GM23338 (cell line): ENCODE measurements around the gene XDH. TPM values are rescaled to one million over a fixed set of nuclear protein-coding genes. Genes with fewer than 3 reads are reported as not detected.
A peak's percentile ranks its signal among the peaks of the same experiment; 100 is the strongest.

Source experiments
- ATAC-seq: fragments of 200-7000 bp; cut with Tn5 transposase; 3 replicates; pipeline ENCODE4 v1.9.1; 2020
- DNase-seq: peaks from one replicate; pipeline ENCODE4 v3.0.0-alpha.2; 2015; ENCODE audit warnings: low spot score
- H2AFZ ChIP-seq: fragments of 200-600 bp; sonication (generic); 2 replicates; pipeline ENCODE4 v1.8.0; 2016; ENCODE audit warnings: antibody characterized with exemption, mild to moderate bottlenecking, moderate library complexity
- H3F3A ChIP-seq: fragments of 200-600 bp; sonication (generic); replicated peaks from 2 replicates; pipeline ENCODE4 v1.8.0; 2017; ENCODE audit warnings: antibody characterized with exemption, mixed run types, low read depth
- H3K27ac ChIP-seq: fragments of 200-600 bp; sonication (generic); 2 replicates; pipeline ENCODE4 v1.6.1; 2016; ENCODE audit warnings: low read depth
- H3K27me3 ChIP-seq: fragments of 200-600 bp; sonication (generic); 2 replicates; pipeline ENCODE4 v1.8.0; 2016; ENCODE audit warnings: mild to moderate bottlenecking, mixed run types, moderate library complexity; ENCODE audit not compliant: insufficient read depth
- H3K36me3 ChIP-seq: fragments of 200-600 bp; sonication (generic); 2 replicates; pipeline ENCODE4 v1.8.0; 2016; ENCODE audit warnings: mild to moderate bottlenecking; ENCODE audit not compliant: insufficient read depth
- H3K4me1 ChIP-seq: fragments of 200-600 bp; sonication (generic); 2 replicates; pipeline ENCODE4 v1.8.0; 2016; ENCODE audit warnings: mild to moderate bottlenecking, moderate library complexity; ENCODE audit not compliant: insufficient read depth
- H3K4me2 ChIP-seq: fragments of 200-600 bp; sonication (generic); 2 replicates; pipeline ENCODE4 v1.7.1; 2017; ENCODE audit warnings: mixed run types
- H3K4me3 ChIP-seq: fragments of 200-600 bp; sonication (generic); 2 replicates; pipeline ENCODE4 v1.6.1; 2016; ENCODE audit warnings: mixed run types
- H3K79me2 ChIP-seq: fragments of 200-600 bp; sonication (generic); replicated peaks from 2 replicates; pipeline ENCODE4 v1.8.0; 2017; ENCODE audit warnings: mild to moderate bottlenecking; ENCODE audit not compliant: insufficient read depth
- H3K9me2 ChIP-seq: fragments of 200-600 bp; sonication (generic); 2 replicates; pipeline ENCODE4 v1.8.0; 2017; ENCODE audit not compliant: insufficient read depth
- H4K20me1 ChIP-seq: fragments of 200-600 bp; sonication (generic); replicated peaks from 2 replicates; pipeline ENCODE4 v1.8.0; 2017; ENCODE audit warnings: mild to moderate bottlenecking; ENCODE audit not compliant: insufficient read depth
- H3K27ac Mint-ChIP-seq: 2 replicates; pipeline ENCODE4 v1.8.0; 2020; ENCODE audit warnings: inconsistent platforms, mild to moderate bottlenecking, moderate library complexity, mixed read lengths
- H3K27me3 Mint-ChIP-seq: 3 replicates; pipeline ENCODE4 v1.8.0; 2022; ENCODE audit warnings: low read depth, mild to moderate bottlenecking, moderate library complexity, mixed read lengths, inconsistent platforms; ENCODE audit not compliant: insufficient read depth, poor library complexity
- H3K36me3 Mint-ChIP-seq: 3 replicates; pipeline ENCODE4 v1.8.0; 2021; ENCODE audit warnings: low read depth, mild to moderate bottlenecking, inconsistent platforms, moderate library complexity, mixed read lengths
- H3K4me1 Mint-ChIP-seq: 3 replicates; pipeline ENCODE4 v1.8.0; 2020; ENCODE audit warnings: mild to moderate bottlenecking, inconsistent platforms, mixed read lengths
- H3K4me3 Mint-ChIP-seq: 3 replicates; pipeline ENCODE4 v1.8.0; 2021; ENCODE audit warnings: moderate library complexity, mild to moderate bottlenecking, inconsistent platforms, mixed read lengths
- H3K9me3 Mint-ChIP-seq: 3 replicates; pipeline ENCODE4 v1.8.0; 2020; ENCODE audit warnings: moderate library complexity, mild to moderate bottlenecking, inconsistent platforms, mixed read lengths
- CREB1 ChIP-seq: fragments of 250-450 bp; sonication (Bioruptor Pico); IDR thresholded peaks from 2 replicates; pipeline ENCODE4 v1.5.0; 2020; ENCODE audit warnings: low read depth, mild to moderate bottlenecking, moderate library complexity
- EZH2 ChIP-seq: fragments of 200-600 bp; sonication (generic); IDR thresholded peaks from one replicate; pipeline ENCODE4 v1.8.0; 2017; ENCODE audit warnings: antibody characterized with exemption, mild to moderate bottlenecking, low read depth; ENCODE audit not compliant: unreplicated experiment
- EZH2phosphoT487 ChIP-seq: fragments of 200-600 bp; sonication (generic); IDR thresholded peaks from one replicate; pipeline ENCODE4 v1.8.1; 2018; ENCODE audit warnings: antibody characterized with exemption; ENCODE audit not compliant: unreplicated experiment
- JUNB ChIP-seq: IDR thresholded peaks from one replicate; pipeline ENCODE4 v1.6.1; 2016; ENCODE audit warnings: antibody characterized with exemption; ENCODE audit not compliant: unreplicated experiment
- NANOG ChIP-seq: IDR thresholded peaks from 2 replicates; pipeline ENCODE4 v1.6.1; 2016; ENCODE audit warnings: antibody characterized with exemption, borderline replicate concordance
- POLR2AphosphoS5 ChIP-seq: IDR thresholded peaks from 2 replicates; pipeline ENCODE4 v1.6.1; 2016; ENCODE audit warnings: antibody characterized with exemption, low read depth
- ZNF331 ChIP-seq: fragments of 250-450 bp; sonication (Bioruptor Pico); IDR thresholded peaks from 2 replicates; pipeline ENCODE4 v1.5.0; 2020; ENCODE audit warnings: low read depth, mild to moderate bottlenecking, moderate library complexity
- polyA plus RNA-seq: library from polyadenylated mRNA; unstranded; fragments of >200 nt; fragmentation: Nextera tagmentation; extraction: Ambion mirVana; gene quantifications from 2 replicates; pipeline ENCODE4 v1.2.1, GENCODE V29; 2016
- total RNA-seq: library from RNA; depleted of rRNA; stranded (reverse); fragments of >200 nt; shearing (Covaris generic); gene quantifications from 2 replicates; pipeline ENCODE4 v1.2.3, GENCODE V29; 2014
- TF ChIP-seq, protein P1 (sequence below): IDR thresholded peaks from one replicate; pipeline ENCODE4 v1.6.1; 2018; ENCODE audit warnings: antibody characterized with exemption; ENCODE audit not compliant: unreplicated experiment
- TF ChIP-seq, protein P2 (sequence below), 2 experiments: fragments of 200-600 bp in 1 of 2; sonication (generic) in 1 of 2; conservative IDR thresholded peaks; 2 replicates each; pipeline versions ENCODE4 v1.5.1 to v1.6.1; 2016 to 2017; ENCODE audit warnings: antibody characterized with exemption in 2 of 2, low read depth in 2 of 2, mild to moderate bottlenecking in 2 of 2, moderate library complexity in 1 of 2
- TF ChIP-seq, protein P3 (sequence below): fragments of 250-450 bp; sonication (Bioruptor Pico); IDR thresholded peaks from 2 replicates; pipeline ENCODE4 v1.5.0; 2020; ENCODE audit warnings: mild to moderate bottlenecking, moderate library complexity

The XDH gene
- total and polyA plus RNA-seq, 2 experiments from 2014 or later = 0.55 to 0.87 TPM

DNA sequence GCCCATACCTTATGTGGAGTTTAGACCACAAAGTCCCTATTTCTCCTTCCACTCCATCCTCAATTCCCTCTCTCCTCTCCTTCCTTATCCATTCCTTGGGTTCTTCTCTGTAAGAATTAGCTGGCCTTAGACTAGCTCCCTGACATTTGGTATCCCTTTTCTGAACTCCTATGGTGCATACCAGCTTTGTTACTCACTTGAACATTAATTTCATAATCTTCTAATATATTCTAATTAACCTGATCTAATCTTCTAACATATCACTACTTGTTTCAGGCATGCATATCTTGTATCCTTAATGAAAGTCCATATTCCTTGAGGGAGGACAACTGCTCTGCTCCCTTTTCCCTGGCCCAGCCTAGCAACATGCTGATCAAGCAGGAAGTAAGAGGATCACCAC lies 114.2 kb downstream of the XDH start:
- no peak for TF ChIP-seq NANOG
- TF ChIP-seq, protein P1, sequence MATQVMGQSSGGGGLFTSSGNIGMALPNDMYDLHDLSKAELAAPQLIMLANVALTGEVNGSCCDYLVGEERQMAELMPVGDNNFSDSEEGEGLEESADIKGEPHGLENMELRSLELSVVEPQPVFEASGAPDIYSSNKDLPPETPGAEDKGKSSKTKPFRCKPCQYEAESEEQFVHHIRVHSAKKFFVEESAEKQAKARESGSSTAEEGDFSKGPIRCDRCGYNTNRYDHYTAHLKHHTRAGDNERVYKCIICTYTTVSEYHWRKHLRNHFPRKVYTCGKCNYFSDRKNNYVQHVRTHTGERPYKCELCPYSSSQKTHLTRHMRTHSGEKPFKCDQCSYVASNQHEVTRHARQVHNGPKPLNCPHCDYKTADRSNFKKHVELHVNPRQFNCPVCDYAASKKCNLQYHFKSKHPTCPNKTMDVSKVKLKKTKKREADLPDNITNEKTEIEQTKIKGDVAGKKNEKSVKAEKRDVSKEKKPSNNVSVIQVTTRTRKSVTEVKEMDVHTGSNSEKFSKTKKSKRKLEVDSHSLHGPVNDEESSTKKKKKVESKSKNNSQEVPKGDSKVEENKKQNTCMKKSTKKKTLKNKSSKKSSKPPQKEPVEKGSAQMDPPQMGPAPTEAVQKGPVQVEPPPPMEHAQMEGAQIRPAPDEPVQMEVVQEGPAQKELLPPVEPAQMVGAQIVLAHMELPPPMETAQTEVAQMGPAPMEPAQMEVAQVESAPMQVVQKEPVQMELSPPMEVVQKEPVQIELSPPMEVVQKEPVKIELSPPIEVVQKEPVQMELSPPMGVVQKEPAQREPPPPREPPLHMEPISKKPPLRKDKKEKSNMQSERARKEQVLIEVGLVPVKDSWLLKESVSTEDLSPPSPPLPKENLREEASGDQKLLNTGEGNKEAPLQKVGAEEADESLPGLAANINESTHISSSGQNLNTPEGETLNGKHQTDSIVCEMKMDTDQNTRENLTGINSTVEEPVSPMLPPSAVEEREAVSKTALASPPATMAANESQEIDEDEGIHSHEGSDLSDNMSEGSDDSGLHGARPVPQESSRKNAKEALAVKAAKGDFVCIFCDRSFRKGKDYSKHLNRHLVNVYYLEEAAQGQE = no peak

DNA sequence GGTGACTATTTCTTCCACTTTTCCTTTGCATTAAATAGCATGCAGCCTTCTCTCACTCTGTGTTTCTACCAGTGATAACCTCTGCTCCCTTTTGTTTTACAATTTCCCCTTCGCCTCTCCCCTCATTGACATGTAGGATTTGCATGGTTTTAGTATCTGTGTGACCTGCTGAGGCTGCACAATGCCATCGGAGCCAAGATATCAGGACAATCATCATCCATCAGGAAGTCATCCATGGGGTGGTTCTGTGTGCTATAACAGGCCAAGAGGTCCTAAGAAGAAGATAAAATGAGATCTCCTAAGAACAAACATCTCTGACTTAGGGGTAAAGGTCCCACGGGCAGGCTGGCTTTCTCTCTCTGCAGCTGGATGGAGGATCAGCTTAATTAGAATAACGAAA lies 115.0 kb downstream of the XDH start:
- no peaks in the 10 kb centered on the region for H3K36me3 Mint-ChIP-seq
- Histone ChIP-seq H3K36me3 (no peaks in the 10 kb centered on the region), H2AFZ (no peak overlapping the region), H3K27me3 (no peaks in the 10 kb centered on the region), H3K9me2 (peaks cover under 1% of the 10 kb centered on the region; the same call in 1 of the 2 replicates), H3K79me2 (no peaks in the 10 kb centered on the region), H3K27ac (no peak overlapping the region), H3F3A (no peaks in the 10 kb centered on the region), H3K4me1 (peaks cover 11% of the 10 kb centered on the region), H4K20me1 (no peaks in the 10 kb centered on the region; the same call in 1 of the 2 replicates), H3K4me2 (peak overlapping the region; percentile 31), H3K4me3 (no peak overlapping the region)
- H3K27ac Mint-ChIP-seq = no peak overlapping the region
- H3K4me3 Mint-ChIP-seq = no peak overlapping the region
- DNase-seq (no peak), ATAC-seq (peak; percentile 34; the same call in 1 of the 3 replicates)
- H3K27me3 Mint-ChIP-seq = peaks cover 3% of the 10 kb centered on the region
- peaks cover 22% of the 10 kb centered on the region for H3K4me1 Mint-ChIP-seq
- no peaks in the 10 kb centered on the region for H3K9me3 Mint-ChIP-seq
- TF ChIP-seq POLR2AphosphoS5 = no peak
- TF ChIP-seq EZH2phosphoT487 = no peak
- TF ChIP-seq, protein P2, sequence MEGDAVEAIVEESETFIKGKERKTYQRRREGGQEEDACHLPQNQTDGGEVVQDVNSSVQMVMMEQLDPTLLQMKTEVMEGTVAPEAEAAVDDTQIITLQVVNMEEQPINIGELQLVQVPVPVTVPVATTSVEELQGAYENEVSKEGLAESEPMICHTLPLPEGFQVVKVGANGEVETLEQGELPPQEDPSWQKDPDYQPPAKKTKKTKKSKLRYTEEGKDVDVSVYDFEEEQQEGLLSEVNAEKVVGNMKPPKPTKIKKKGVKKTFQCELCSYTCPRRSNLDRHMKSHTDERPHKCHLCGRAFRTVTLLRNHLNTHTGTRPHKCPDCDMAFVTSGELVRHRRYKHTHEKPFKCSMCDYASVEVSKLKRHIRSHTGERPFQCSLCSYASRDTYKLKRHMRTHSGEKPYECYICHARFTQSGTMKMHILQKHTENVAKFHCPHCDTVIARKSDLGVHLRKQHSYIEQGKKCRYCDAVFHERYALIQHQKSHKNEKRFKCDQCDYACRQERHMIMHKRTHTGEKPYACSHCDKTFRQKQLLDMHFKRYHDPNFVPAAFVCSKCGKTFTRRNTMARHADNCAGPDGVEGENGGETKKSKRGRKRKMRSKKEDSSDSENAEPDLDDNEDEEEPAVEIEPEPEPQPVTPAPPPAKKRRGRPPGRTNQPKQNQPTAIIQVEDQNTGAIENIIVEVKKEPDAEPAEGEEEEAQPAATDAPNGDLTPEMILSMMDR (conservative IDR thresholded peaks at IDR 0.05; ENCODE audit: low read depth in 2 of 2) = no peak
- TF ChIP-seq JUNB = no peak
- no peak for TF ChIP-seq CREB1 (CRISPR knock-in tag)
- no peak for TF ChIP-seq EZH2
- TF ChIP-seq, protein P3, sequence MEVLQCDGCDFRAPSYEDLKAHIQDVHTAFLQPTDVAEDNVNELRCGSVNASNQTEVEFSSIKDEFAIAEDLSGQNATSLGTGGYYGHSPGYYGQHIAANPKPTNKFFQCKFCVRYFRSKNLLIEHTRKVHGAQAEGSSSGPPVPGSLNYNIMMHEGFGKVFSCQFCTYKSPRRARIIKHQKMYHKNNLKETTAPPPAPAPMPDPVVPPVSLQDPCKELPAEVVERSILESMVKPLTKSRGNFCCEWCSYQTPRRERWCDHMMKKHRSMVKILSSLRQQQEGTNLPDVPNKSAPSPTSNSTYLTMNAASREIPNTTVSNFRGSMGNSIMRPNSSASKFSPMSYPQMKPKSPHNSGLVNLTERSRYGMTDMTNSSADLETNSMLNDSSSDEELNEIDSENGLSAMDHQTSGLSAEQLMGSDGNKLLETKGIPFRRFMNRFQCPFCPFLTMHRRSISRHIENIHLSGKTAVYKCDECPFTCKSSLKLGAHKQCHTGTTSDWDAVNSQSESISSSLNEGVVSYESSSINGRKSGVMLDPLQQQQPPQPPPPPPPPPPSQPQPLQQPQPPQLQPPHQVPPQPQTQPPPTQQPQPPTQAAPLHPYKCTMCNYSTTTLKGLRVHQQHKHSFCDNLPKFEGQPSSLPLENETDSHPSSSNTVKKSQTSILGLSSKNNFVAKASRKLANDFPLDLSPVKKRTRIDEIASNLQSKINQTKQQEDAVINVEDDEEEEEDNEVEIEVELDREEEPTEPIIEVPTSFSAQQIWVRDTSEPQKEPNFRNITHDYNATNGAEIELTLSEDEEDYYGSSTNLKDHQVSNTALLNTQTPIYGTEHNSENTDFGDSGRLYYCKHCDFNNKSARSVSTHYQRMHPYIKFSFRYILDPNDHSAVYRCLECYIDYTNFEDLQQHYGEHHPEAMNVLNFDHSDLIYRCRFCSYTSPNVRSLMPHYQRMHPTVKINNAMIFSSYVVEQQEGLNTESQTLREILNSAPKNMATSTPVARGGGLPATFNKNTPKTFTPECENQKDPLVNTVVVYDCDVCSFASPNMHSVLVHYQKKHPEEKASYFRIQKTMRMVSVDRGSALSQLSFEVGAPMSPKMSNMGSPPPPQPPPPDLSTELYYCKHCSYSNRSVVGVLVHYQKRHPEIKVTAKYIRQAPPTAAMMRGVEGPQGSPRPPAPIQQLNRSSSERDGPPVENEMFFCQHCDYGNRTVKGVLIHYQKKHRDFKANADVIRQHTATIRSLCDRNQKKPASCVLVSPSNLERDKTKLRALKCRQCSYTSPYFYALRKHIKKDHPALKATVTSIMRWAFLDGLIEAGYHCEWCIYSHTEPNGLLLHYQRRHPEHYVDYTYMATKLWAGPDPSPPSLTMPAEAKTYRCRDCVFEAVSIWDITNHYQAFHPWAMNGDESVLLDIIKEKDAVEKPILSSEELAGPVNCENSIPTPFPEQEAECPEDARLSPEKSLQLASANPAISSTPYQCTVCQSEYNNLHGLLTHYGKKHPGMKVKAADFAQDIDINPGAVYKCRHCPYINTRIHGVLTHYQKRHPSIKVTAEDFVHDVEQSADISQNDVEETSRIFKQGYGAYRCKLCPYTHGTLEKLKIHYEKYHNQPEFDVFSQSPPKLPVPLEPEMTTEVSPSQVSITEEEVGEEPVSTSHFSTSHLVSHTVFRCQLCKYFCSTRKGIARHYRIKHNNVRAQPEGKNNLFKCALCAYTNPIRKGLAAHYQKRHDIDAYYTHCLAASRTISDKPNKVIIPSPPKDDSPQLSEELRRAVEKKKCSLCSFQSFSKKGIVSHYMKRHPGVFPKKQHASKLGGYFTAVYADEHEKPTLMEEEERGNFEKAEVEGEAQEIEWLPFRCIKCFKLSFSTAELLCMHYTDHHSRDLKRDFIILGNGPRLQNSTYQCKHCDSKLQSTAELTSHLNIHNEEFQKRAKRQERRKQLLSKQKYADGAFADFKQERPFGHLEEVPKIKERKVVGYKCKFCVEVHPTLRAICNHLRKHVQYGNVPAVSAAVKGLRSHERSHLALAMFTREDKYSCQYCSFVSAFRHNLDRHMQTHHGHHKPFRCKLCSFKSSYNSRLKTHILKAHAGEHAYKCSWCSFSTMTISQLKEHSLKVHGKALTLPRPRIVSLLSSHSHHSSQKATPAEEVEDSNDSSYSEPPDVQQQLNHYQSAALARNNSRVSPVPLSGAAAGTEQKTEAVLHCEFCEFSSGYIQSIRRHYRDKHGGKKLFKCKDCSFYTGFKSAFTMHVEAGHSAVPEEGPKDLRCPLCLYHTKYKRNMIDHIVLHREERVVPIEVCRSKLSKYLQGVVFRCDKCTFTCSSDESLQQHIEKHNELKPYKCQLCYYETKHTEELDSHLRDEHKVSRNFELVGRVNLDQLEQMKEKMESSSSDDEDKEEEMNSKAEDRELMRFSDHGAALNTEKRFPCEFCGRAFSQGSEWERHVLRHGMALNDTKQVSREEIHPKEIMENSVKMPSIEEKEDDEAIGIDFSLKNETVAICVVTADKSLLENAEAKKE (CRISPR knock-in tag) = no peak
- TF ChIP-seq ZNF331 (CRISPR knock-in tag) = no peak

More for the DNA sequence above, 114.2 kb downstream of the XDH start:
- H3K4me2 ChIP-seq = peak overlapping the region; percentile 31; the same call in 1 of the 2 replicates
- DNase-seq (no peak), ATAC-seq (no peak)
- no peaks in the 10 kb centered on the region; the same call in 1 of the 2 replicates for H4K20me1 ChIP-seq
- peaks cover 3% of the 10 kb centered on the region; the same call in 1 of the 2 replicates for H3K9me2 ChIP-seq
- no peaks in the 10 kb centered on the region for H3K36me3 Mint-ChIP-seq
- H3K36me3 ChIP-seq = no peaks in the 10 kb centered on the region
- H3K27ac ChIP-seq = no peak overlapping the region
- H3F3A ChIP-seq = no peaks in the 10 kb centered on the region
- H3K9me3 Mint-ChIP-seq = no peaks in the 10 kb centered on the region
- H3K27me3 ChIP-seq = no peaks in the 10 kb centered on the region
- H3K27ac Mint-ChIP-seq = no peak overlapping the region
- no peak overlapping the region for H3K4me3 ChIP-seq
- no peak overlapping the region for H2AFZ ChIP-seq
- H3K79me2 ChIP-seq = no peaks in the 10 kb centered on the region
- no peak overlapping the region; the same call in 2 of the 3 replicates for H3K4me3 Mint-ChIP-seq
- peaks cover 11% of the 10 kb centered on the region for H3K4me1 ChIP-seq
- H3K4me1 Mint-ChIP-seq = peaks cover 22% of the 10 kb centered on the region
- H3K27me3 Mint-ChIP-seq = peaks cover 6% of the 10 kb centered on the region
